ENCODE measurements around the gene GATA5.

DNA sequence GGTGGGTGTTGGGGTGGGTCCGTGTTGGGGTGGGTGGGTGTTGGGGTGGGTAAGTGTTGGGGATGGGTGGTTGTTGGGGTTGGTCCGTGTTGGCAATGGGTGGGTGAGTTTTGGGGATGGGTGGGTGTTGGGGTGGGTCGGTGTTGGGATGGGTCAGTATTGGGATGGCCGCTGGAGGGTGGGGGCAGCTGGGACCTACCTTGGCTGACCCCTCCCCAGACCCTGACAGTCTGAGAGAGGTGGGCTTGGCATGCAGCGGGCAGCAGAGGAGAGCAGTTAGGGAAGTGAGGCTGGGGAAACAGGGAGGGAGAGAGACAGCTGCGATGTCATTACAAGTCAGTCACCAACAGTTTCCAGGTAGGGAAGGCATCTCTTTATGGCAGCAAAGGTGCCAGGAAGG lies 23.1 kb upstream of the GATA5 start:
- no peak for TF ChIP-seq CTCF (IDR thresholded peaks at IDR 0.05; ENCODE audit: insufficient read depth, low read length, poor library complexity, severe bottlenecking)
- no peak for TF ChIP-seq EZH2phosphoT487 (conservative IDR thresholded peaks at IDR 0.05; ENCODE audit: low read length)

Measured in SU-DHL-6 (cell line).